Endothelial cell of umbilical vein (primary cell): ENCODE data around the gene CAMTA1. TPM values are rescaled to one million over a fixed set of nuclear protein-coding genes. Genes with fewer than 3 reads are reported as not detected.
"Not testable (repeated sequence)": the region's sequence is repeated elsewhere in the genome, so short reads cannot be mapped to it uniquely, and the experiment has no call there.

Source experiments
- BruUV-seq: library from RNA; stranded (reverse); fragments of 400-500 nt; replicated peaks from 2 replicates; lab custom pipeline; 2021; lab: Mats Ljungman, UMichigan
- CTCF ChIA-PET: fragments of 300-600, 350-600 bp; sonication (Branson Sonifier 250); formaldehyde crosslinking; loops from one replicate; lab custom pipeline; 2021; ENCODE audit warnings: antibody characterized with exemption, inconsistent platforms; lab: Charles Lee
- POLR2A ChIA-PET: fragments of 300-600, 350-600 bp; sonication (Branson Sonifier 250); formaldehyde crosslinking; loops from one replicate; lab custom pipeline; 2021; ENCODE audit warnings: antibody characterized with exemption, inconsistent platforms; lab: Charles Lee
- DNase-seq: peaks from one replicate; pipeline ENCODE4 v3.0.0-alpha.2; 2011; ENCODE audit warnings: low read depth, low spot score
- FAIRE-seq: peaks from 2 replicates; lab custom pipeline; 2011; peaks lifted over from hg19 to GRCh38; lab: Jason Lieb, UNC
- H2AFZ ChIP-seq: 2 replicates; pipeline ENCODE4 v1.6.0; 2012; ENCODE audit warnings: low read depth, low read length, control low read depth, inconsistent platforms
- H3K27ac ChIP-seq: 2 replicates; pipeline ENCODE4 v1.5.1; 2011; ENCODE audit warnings: low read depth, mild to moderate bottlenecking, control low read depth, low read length, moderate library complexity; ENCODE audit not compliant: insufficient read depth
- H3K27me3 ChIP-seq, 2 experiments: 2 replicates each; pipeline versions ENCODE4 v1.6.0 to v1.6.1; 2011; ENCODE audit warnings: low read length in 2 of 2, mixed read lengths in 1 of 2; ENCODE audit not compliant: control insufficient read depth in 2 of 2, insufficient read depth in 2 of 2
- H3K36me3 ChIP-seq, 2 experiments: 2 replicates in 1 of 2; 3 replicates in 1 of 2; pipeline ENCODE4 v1.5.1; 2011; ENCODE audit warnings: low read length in 2 of 2, mild to moderate bottlenecking in 1 of 2, moderate library complexity in 1 of 2; ENCODE audit not compliant: control insufficient read depth in 2 of 2, insufficient read depth in 2 of 2; ENCODE audit errors: extremely low read depth in 1 of 2
- H3K4me1 ChIP-seq: 3 replicates; pipeline ENCODE4 v1.5.1; 2011; ENCODE audit warnings: mild to moderate bottlenecking, low read length; ENCODE audit not compliant: control insufficient read depth, insufficient read depth; ENCODE audit errors: extremely low read depth
- H3K4me2 ChIP-seq: 2 replicates; pipeline ENCODE4 v1.6.1; 2011; ENCODE audit warnings: low read length, control low read depth, mixed read lengths; ENCODE audit not compliant: insufficient read depth
- H3K4me3 ChIP-seq, 3 experiments: fragments of 200-600 bp in 1 of 3; sonication (generic), shearing (Covaris generic) in 1 of 3; replicated peaks in 1 of 3; 2 replicates each; pipeline ENCODE4 v1.5.1; 2011 to 2016; ENCODE audit warnings: control low read depth in 3 of 3, low read length in 3 of 3, mild to moderate bottlenecking in 2 of 3, inconsistent platforms in 1 of 3, low read depth in 1 of 3, moderate library complexity in 1 of 3; ENCODE audit not compliant: insufficient read depth in 1 of 3
- H3K79me2 ChIP-seq: 2 replicates; pipeline ENCODE4 v1.6.0; 2012; ENCODE audit warnings: low read length, inconsistent platforms; ENCODE audit not compliant: control insufficient read depth, insufficient read depth
- H3K9ac ChIP-seq: replicated peaks from 2 replicates; pipeline ENCODE3; 2011; ENCODE audit warnings: low read length, control low read depth; ENCODE audit not compliant: insufficient read depth; ENCODE audit errors: extremely low read depth
- H3K9me1 ChIP-seq: replicated peaks from 3 replicates; pipeline ENCODE4 v1.6.0; 2011; ENCODE audit warnings: mild to moderate bottlenecking, low read length; ENCODE audit not compliant: control insufficient read depth, insufficient read depth; ENCODE audit errors: extremely low read depth
- H3K9me3 ChIP-seq: replicated peaks from 2 replicates; pipeline ENCODE4 v1.5.1; 2012; ENCODE audit warnings: low read length, inconsistent platforms; ENCODE audit not compliant: control insufficient read depth, insufficient read depth
- H4K20me1 ChIP-seq: replicated peaks from 2 replicates; pipeline ENCODE3; 2011; ENCODE audit warnings: mild to moderate bottlenecking, low read length; ENCODE audit not compliant: control insufficient read depth, insufficient read depth; ENCODE audit errors: extremely low read depth
- EZH2 ChIP-seq: IDR thresholded peaks from 2 replicates; pipeline ENCODE4 v1.6.1; 2012; ENCODE audit warnings: borderline replicate concordance, low read depth, mild to moderate bottlenecking, moderate library complexity, low read length, inconsistent platforms; ENCODE audit not compliant: severe bottlenecking
- GATA2 ChIP-seq: IDR thresholded peaks from 2 replicates; pipeline ENCODE4 v1.7.0; 2011; ENCODE audit warnings: low read depth, mild to moderate bottlenecking, moderate library complexity, mixed read lengths, low read length; ENCODE audit not compliant: insufficient read length, insufficient read depth
- MYC ChIP-seq: IDR thresholded peaks from one replicate; pipeline ENCODE4 v1.6.1; 2011; ENCODE audit warnings: mild to moderate bottlenecking, low read depth, low read length
- dilution Hi-C: fragments of 300-500 bp; cut with MboI; formaldehyde crosslinking; loops from one replicate; pipeline ENCODE4 v1.15.0; 2019; ENCODE audit warnings: low sequenced_read_pairs; ENCODE audit not compliant: extremely low pct_ligation_motif_present
- intact Hi-C: fragments of 100-400 bp; cut with micrococcal nuclease; formaldehyde crosslinking; loops from one replicate; pipeline ENCODE4 v1.10.0; 2022
- polyA plus RNA-seq, 4 experiments: library from polyadenylated mRNA; depleted of rRNA in 3 of 4; stranded (reverse) in 3 of 4; unstranded in 1 of 4; fragments of >200 nt; gene quantifications; 2 replicates each; pipeline versions ENCODE4 v1.2.1 to v1.2.3, GENCODE V29; 2011 to 2012; ENCODE audit warnings: missing spikeins in 1 of 4
- total RNA-seq: library from RNA; stranded (reverse); gene quantifications from 2 replicates; pipeline ENCODE4 v1.2.3, GENCODE V29; 2021
- TF ChIP-seq, protein P1 (sequence below), 2 donors: IDR thresholded peaks; 1 replicate in 1 of 2; 2 replicates in 1 of 2; pipeline ENCODE4 v1.5.1; 2011; ENCODE audit warnings: low read length in 2 of 2, mild to moderate bottlenecking in 2 of 2, moderate library complexity in 2 of 2, control low read depth in 1 of 2, inconsistent platforms in 1 of 2, low read depth in 1 of 2; ENCODE audit not compliant: insufficient read depth in 1 of 2; ENCODE audit errors: extremely low read depth in 1 of 2
- TF ChIP-seq, protein P2 (sequence below): IDR thresholded peaks from 2 replicates; pipeline ENCODE4 v1.6.1; 2011; ENCODE audit not compliant: insufficient read depth, insufficient read length

The CAMTA1 gene
- total and polyA plus RNA-seq, 2 donors (not counting 3 experiments of a cell fraction or from before 2014, with no cell fraction given): 50.8 to 92.7 TPM

DNA sequence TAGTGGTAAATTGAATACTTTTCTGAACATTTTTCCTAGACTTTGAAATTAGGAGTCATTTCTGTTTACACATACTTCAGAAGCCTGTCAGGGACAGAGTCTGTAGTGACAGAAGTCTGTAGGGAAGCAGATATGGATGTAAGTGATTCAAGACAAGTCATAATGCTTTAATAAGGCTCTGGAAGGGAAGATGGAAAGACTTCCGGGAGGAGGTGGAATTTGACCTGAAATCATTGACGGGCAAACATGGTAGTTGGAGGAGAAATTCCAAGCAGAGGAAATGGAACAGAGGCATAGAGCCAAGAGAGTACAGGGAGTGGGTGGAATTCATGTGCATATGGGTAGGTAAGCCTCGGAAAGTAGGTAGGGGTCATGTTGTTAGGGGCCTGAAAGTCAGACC lies 22.5 kb downstream of the CAMTA1 start:
- peaks cover 50% of the 10 kb centered on the region for H3K79me2 ChIP-seq
- no peaks in the 10 kb centered on the region for H3K9me1 ChIP-seq
- no peak overlapping the region for H2AFZ ChIP-seq
- CTCF ChIA-PET: interaction anchor here (1.0 to 1.3 kb wide), 3 partner anchors 8 to 83 kb away, joined by 3 to 4 read pairs (median 3); no protein-coding TSS in a partner anchor
- FAIRE-seq (peak; percentile 60), DNase-seq (peak; percentile 55)
- POLR2A ChIA-PET: no interaction called here
- TF ChIP-seq, protein P1, sequence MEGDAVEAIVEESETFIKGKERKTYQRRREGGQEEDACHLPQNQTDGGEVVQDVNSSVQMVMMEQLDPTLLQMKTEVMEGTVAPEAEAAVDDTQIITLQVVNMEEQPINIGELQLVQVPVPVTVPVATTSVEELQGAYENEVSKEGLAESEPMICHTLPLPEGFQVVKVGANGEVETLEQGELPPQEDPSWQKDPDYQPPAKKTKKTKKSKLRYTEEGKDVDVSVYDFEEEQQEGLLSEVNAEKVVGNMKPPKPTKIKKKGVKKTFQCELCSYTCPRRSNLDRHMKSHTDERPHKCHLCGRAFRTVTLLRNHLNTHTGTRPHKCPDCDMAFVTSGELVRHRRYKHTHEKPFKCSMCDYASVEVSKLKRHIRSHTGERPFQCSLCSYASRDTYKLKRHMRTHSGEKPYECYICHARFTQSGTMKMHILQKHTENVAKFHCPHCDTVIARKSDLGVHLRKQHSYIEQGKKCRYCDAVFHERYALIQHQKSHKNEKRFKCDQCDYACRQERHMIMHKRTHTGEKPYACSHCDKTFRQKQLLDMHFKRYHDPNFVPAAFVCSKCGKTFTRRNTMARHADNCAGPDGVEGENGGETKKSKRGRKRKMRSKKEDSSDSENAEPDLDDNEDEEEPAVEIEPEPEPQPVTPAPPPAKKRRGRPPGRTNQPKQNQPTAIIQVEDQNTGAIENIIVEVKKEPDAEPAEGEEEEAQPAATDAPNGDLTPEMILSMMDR (IDR thresholded peaks at IDR 0.05; ENCODE audit: extremely low read depth in 1 of 2, insufficient read depth in 1 of 2, low read depth in 1 of 2, low read length in 2 of 2): no peak
- TF ChIP-seq EZH2: no peak
- TF ChIP-seq MYC: no peak
- TF ChIP-seq GATA2: no peak
- no peak overlapping the region for H3K4me3 ChIP-seq
- no peak overlapping the region for H3K9ac ChIP-seq
- no TSS peak for BruUV-seq
- H3K27me3 ChIP-seq: no peaks in the 10 kb centered on the region
- no peaks in the 10 kb centered on the region for H3K9me3 ChIP-seq
- no peak overlapping the region for H3K27ac ChIP-seq
- peaks cover 20% of the 10 kb centered on the region for H3K4me1 ChIP-seq
- H3K4me2 ChIP-seq: no peak overlapping the region
- intact Hi-C loops (no loop called here), dilution Hi-C loops (no loop called here)
- H3K36me3 ChIP-seq: peaks cover 0 to 4% of the 10 kb centered on the region in 2 experiments
- H4K20me1 ChIP-seq: no peaks in the 10 kb centered on the region

DNA sequence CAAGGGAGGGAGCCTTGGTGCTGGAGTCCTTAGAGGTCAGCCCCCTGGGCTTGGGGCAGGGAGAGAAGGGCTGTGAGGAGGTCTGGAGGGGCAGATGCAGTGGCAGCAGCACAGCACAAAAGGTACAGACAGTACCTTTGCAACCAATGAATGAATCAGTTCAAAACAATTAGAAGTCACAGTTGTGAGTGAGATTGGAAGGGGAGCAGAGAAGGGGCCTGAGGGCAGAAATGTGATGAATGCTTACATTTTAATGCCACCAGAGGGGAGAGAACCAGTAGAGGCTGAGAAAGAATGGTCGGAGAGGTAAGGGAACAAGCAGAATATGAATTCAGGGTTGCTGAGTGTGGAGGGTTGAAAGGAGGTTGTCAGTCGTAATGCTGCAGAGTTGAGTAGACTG lies 24.2 kb downstream of the CAMTA1 start:
- BruUV-seq: no TSS peak
- Histone ChIP-seq H3K36me3 (peaks cover 0 to 4% of the 10 kb centered on the region in 2 experiments), H3K4me2 (no peak overlapping the region), H3K79me2 (peaks cover 44% of the 10 kb centered on the region), H3K27ac (no peak overlapping the region), H3K27me3 (no peaks in the 10 kb centered on the region), H3K9me1 (no peaks in the 10 kb centered on the region), H3K4me3 (no peak overlapping the region), H2AFZ (no peak overlapping the region), H3K9me3 (no peaks in the 10 kb centered on the region), H4K20me1 (no peaks in the 10 kb centered on the region), H3K4me1 (peaks cover 19% of the 10 kb centered on the region), H3K9ac (no peak overlapping the region)
- TF ChIP-seq, protein P2, sequence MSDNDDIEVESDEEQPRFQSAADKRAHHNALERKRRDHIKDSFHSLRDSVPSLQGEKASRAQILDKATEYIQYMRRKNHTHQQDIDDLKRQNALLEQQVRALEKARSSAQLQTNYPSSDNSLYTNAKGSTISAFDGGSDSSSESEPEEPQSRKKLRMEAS: no peak
- FAIRE-seq: no peak
- intact Hi-C loops (no loop called here), dilution Hi-C loops (no loop called here)
- DNase-seq: no peak
- CTCF ChIA-PET: no interaction called here
- POLR2A ChIA-PET: no interaction called here

DNA sequence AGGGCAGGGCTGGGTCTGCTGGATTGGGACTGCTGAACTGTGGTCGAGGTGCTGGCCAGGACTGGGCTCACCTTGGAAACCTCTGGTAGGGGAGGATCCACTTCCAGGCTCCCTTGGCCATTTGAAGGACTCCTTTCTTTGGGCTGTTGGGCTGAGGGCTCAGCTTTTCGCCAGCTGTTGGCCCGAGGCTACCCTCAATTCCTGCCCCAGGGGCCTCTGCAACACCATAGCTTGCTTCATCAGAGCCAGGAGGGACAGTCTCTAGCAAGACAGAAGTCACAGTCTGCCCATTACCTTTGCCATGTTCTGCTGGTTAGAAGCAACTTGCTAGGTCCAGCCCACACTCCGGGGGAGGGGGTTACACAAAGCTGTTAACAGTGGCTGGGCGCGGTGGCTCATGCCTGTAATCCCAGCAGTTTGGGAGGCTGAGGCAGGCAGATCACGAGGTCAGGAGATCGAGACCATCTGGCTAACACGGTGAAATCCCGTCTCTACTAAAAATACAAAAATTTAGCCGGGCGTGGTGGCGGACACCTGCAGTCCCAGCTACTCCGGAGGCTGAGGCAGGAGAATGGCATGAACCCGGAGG lies 25.0 kb downstream of the CAMTA1 start:
- dilution Hi-C loops, FAIRE-seq, POLR2A ChIA-PET, H3K9me3 ChIP-seq, H3K4me2 ChIP-seq, DNase-seq, H3K27me3 ChIP-seq, H3K36me3 ChIP-seq, H2AFZ ChIP-seq, H4K20me1 ChIP-seq, BruUV-seq, intact Hi-C loops, H3K9me1 ChIP-seq, H3K27ac ChIP-seq, H3K4me3 ChIP-seq, H3K9ac ChIP-seq: not testable (repeated sequence)
- CTCF ChIA-PET: interaction anchor here (1.5 kb wide), 1 partner anchor 260 kb away, joined by 6 read pairs; no protein-coding TSS in a partner anchor
- H3K79me2 ChIP-seq: peaks cover 41% of the 10 kb centered on the region
- peaks cover 11% of the 10 kb centered on the region for H3K4me1 ChIP-seq
